HFF-Myc (cell line): Measurements from ENCODE around the gene SELENOI.
"Not testable (repeated sequence)": the region's sequence is repeated elsewhere in the genome, so short reads cannot be mapped to it uniquely, and the experiment has no call there.

Experiments used
- DNase-seq: peaks from one replicate; pipeline ENCODE4 v3.0.0-alpha.2; 2011; ENCODE audit warnings: low read depth; ENCODE audit errors: extremely low read depth
- H3K4me3 ChIP-seq: replicated peaks from 2 replicates; pipeline ENCODE4 v1.5.1; 2011; ENCODE audit warnings: low read depth, mild to moderate bottlenecking, control low read depth, low read length
- CTCF ChIP-seq: IDR thresholded peaks from 2 replicates; pipeline ENCODE4 v1.5.1; 2012; ENCODE audit warnings: mild to moderate bottlenecking, low read depth, low read length, control low read depth; ENCODE audit errors: missing control alignments

Gene SELENOI

DNA sequence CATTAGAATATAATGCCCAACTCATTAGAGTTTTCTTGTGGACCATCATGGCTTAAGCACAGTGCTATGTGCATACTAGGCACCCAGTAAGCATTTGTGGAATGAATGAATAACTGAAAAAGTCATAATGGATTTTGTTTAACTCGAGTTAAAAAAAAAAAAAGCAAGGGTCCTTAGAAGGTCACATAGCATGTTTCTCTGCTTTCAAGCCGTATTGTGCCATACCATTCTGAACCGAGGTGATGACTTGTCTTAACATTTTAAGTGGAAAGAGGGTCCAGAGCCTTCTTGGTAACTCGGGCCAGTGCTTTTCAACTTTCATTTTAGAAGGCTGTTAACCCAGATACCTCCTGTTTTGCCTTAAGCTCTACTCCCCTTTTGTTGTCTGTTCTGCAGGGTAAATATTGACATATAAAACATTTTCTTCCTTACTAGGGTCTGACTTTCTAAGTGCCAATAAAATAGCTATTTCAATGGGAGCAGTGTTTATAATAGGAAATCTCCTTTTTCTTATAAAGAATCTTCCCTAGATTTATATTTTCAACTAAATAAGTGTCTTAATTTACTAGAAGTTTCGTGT is 1.4 kb downstream of the SELENOI start:
- no peak for DNase-seq
- no peak for TF ChIP-seq CTCF
- peak overlapping the region; percentile 79 for H3K4me3 ChIP-seq

GRCh38 chr2:26349690-26350089 is 3.7 kb downstream of the SELENOI start:
- no peak overlapping the region for H3K4me3 ChIP-seq
- TF ChIP-seq CTCF, result no peak
- no peak for DNase-seq

DNA sequence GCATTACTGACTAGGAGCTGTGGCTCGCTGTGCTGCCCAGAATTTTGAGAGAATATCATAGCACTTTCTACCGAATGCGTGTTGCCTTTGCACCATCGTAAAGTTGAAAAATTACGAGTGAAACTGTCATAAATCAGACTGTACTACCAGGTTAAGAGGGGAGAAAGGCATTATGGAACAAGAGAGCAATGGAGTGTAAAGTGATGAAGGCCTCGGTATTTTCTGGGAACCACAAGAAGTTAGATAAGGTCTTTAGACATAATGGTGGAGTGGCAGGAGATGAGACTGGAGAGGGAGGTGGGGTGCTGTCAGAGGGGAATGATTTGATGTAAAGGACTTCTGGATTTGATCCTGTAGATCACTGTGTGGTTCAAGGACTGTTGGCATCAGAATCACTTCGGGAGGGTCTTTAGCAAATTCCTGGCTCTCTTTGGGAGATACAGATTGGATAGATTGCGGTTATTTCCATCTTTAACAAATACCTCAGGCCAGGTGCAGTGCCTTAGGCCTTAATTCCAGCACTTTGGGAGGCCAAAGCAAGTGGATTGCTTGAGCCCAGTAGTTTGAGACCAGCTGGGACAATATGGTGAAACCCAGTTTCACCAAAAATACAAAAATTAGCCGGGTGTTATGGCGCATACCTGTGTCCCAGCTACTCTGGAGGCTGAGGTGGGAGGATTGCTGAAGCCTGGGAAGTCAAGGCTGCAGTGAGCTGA is 5.6 kb downstream of the SELENOI start:
- TF ChIP-seq CTCF, result no peak
- DNase-seq, result no peak
- no peak overlapping the region for H3K4me3 ChIP-seq

- no peak for TF ChIP-seq CTCF
- DNase-seq, result no peak
- no peak overlapping the region for H3K4me3 ChIP-seq
Observed at GRCh38 chr2:26352892-26353291, 6.9 kb downstream of the SELENOI start.

DNA sequence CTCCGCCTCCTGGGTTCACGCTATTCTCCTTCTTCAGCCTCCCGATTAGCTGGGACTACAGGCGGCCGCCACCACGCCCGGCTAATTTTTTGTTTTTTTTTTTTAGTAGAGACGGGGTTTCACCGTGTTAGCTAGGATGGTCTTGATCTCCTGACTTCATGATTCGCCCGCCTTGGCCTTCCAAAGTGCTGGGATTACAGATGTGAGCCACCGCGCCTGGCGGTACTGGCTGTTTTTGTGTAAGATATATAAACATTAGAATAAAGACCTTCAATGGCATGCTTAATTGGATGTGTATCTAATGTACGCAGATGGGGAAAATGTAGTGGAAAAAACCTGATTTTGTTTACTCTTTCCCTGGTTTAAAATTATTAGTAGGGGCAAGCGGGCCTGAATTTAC is 8.5 kb downstream of the SELENOI start:
- not testable (repeated sequence) for DNase-seq, H3K4me3 ChIP-seq

DNA sequence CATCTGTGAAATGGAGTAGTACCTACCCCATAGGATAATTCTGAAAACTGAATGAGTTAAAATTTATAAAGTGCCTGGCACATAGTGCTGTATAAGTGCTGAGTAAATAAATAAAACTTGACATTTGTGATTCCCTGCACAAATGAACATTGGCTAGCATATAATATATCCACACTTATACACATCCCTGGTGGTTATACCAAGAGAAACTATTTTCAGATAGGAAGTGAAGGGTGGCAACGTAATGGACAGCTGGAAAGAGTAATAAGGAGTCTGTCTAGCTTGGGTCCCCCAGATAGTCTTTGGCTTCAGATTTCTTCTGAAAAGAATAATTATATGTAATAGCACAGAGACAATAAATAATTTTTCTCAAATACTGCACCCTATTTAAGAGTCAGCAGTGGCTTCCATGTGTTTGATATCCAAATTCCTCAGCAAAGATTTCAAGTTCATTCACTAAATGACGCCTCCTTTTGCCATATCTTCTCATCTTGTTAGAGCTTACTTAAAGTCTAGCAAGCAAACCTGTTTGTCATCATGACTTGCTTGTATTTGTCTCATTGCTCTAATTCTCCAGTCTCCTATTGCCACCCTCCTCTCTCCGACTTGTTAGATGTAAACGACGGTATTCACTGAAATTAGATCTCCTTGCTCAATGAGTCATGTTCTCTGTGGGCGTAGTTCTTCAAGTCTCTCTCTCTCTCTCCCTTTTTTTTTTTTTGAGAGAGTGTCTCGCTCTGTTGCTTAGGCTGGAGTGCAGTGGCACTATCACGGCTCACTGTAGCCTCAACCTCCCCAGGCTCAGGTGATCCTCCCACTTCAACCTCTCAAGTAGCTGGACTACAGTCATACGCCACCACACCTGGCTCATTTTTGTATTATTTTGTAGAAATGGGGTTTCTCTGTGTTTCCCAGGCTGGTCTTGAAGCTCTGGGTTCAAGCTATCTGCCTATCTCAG is 9.4 kb downstream of the SELENOI start:
- no peak for TF ChIP-seq CTCF
- DNase-seq, result peak; percentile 81
- no peak overlapping the region for H3K4me3 ChIP-seq

GRCh38 chr2:26356111-26356510 is 10.2 kb downstream of the SELENOI start:
- no peak for TF ChIP-seq CTCF
- DNase-seq, result no peak

More at GRCh38 chr2:26356111-26356510, 10.2 kb downstream of the SELENOI start:
- H3K4me3 ChIP-seq, result no peak overlapping the region
